B cell (primary cell): ENCODE results near the gene B9D2.

Experiments used
- CTCF ChIP-seq: fragments of 200-600 bp; IDR thresholded peaks from one replicate; pipeline ENCODE4 v1.8.0; 2022; ENCODE audit warnings: antibody characterized with exemption, mild to moderate bottlenecking
- EZH2 ChIP-seq: IDR thresholded peaks from 2 replicates; pipeline ENCODE4 v1.6.1; 2012; ENCODE audit warnings: borderline replicate concordance, low read depth, mild to moderate bottlenecking, moderate library complexity, low read length; ENCODE audit not compliant: insufficient read depth, poor library complexity, severe bottlenecking

GRCh38 chr19:41357746-41358145 lies 6.2 kb downstream of the B9D2 start:
- TF ChIP-seq CTCF: no peak
- no peak for TF ChIP-seq EZH2
